Smooth muscle cell (in vitro differentiated cells): Measurements from ENCODE around the gene CTDSPL2. TPM values are rescaled to one million over a fixed set of nuclear protein-coding genes. Genes with fewer than 3 reads are reported as not detected.

ENCODE experiments used
- DNase-seq: peaks from one replicate; lab custom pipeline; 2025; ENCODE audit not compliant: unreplicated experiment; lab: John Stamatoyannopoulos, UW
- H2AFZ ChIP-seq: fragments of 200-600 bp; sonication (generic); 2 replicates; pipeline ENCODE4 v1.6.0; 2016; ENCODE audit warnings: antibody characterized with exemption, low read depth, mild to moderate bottlenecking
- H3F3A ChIP-seq: fragments of 200-600 bp; sonication (generic); 2 replicates; pipeline ENCODE4 v1.6.0; 2017; ENCODE audit warnings: antibody characterized with exemption, low read depth
- H3K27ac ChIP-seq: fragments of 200-600 bp; sonication (generic); 2 replicates; pipeline ENCODE4 v1.5.1; 2016; ENCODE audit warnings: low read depth, mild to moderate bottlenecking
- H3K27me3 ChIP-seq: fragments of 200-600 bp; sonication (generic); 2 replicates; pipeline ENCODE4 v1.6.1; 2016; ENCODE audit warnings: low read depth, mild to moderate bottlenecking
- H3K36me3 ChIP-seq: fragments of 200-600 bp; sonication (generic); 2 replicates; pipeline ENCODE4 v1.5.1; 2016; ENCODE audit warnings: low read depth
- H3K4me1 ChIP-seq: fragments of 200-600 bp; sonication (generic); 2 replicates; pipeline ENCODE4 v1.5.1; 2016; ENCODE audit warnings: low read depth
- H3K4me2 ChIP-seq: fragments of 200-600 bp; sonication (generic); 2 replicates; pipeline ENCODE4 v1.6.0; 2016; ENCODE audit warnings: mild to moderate bottlenecking
- H3K4me3 ChIP-seq: fragments of 200-600 bp; sonication (generic); 2 replicates; pipeline ENCODE4 v1.5.1; 2016; ENCODE audit warnings: mild to moderate bottlenecking
- H3K79me2 ChIP-seq: fragments of 200-600 bp; sonication (generic); 2 replicates; pipeline ENCODE4 v1.6.0; 2016; ENCODE audit warnings: low read depth, mild to moderate bottlenecking
- H3K9ac ChIP-seq: fragments of 200-600 bp; sonication (generic); 2 replicates; pipeline ENCODE4 v1.6.0; 2016; ENCODE audit warnings: low read depth
- H3K9me3 ChIP-seq: fragments of 200-600 bp; sonication (generic); replicated peaks from 2 replicates; pipeline ENCODE4 v1.5.1; 2016; ENCODE audit warnings: low read depth
- H4K20me1 ChIP-seq: fragments of 200-600 bp; sonication (generic); 2 replicates; pipeline ENCODE4 v1.6.0; 2016; ENCODE audit warnings: low read depth
- CTCF ChIP-seq: fragments of 200-600 bp; sonication (generic); IDR thresholded peaks from 2 replicates; pipeline ENCODE4 v1.5.1; 2017; ENCODE audit warnings: borderline replicate concordance, mild to moderate bottlenecking, antibody characterized with exemption; ENCODE audit not compliant: insufficient read depth, poor library complexity, severe bottlenecking
- WGBS: methylation state at CpG from one replicate; pipeline ENCODE4 v1.1.7; 2016; ENCODE audit warnings: low lambda C conversion rate; 5-methylcytosine and 5-hydroxymethylcytosine counted together
- polyA plus RNA-seq: library from polyadenylated mRNA; unstranded; fragments of >200 nt; fragmentation: Nextera tagmentation; extraction: Ambion mirVana; gene quantifications from 2 replicates; pipeline ENCODE4 v1.2.1, GENCODE V29; 2016
- total RNA-seq: library from RNA; depleted of rRNA; stranded (reverse); fragments of >200 nt; gene quantifications from 2 replicates; pipeline ENCODE4 v1.2.3, GENCODE V29; 2014

The CTDSPL2 gene
- total RNA-seq (83.9 and 100 TPM in 2 replicates), polyA plus RNA-seq (14.8 and 15.6 TPM in 2 replicates)

GRCh38 chr15:44426975-44427755, at the start of gene CTDSPL2:
Gene CTDSPL2 (plus strand): TSS chr15:44427629. CDS start chr15:44459015, 31,386 bp downstream.
- Histone ChIP-seq H3K4me1 (peaks cover 8% of the 10 kb centered on the region), H3K79me2 (peaks cover 44% of the 10 kb centered on the region), H2AFZ (peak within 1 kb of the TSS; percentile 82), H3K4me2 (peak within 1 kb of the TSS; percentile 91), H3K4me3 (peak within 1 kb of the TSS; percentile 83), H3K9me3 (no peaks in the 10 kb centered on the region), H3F3A (no peaks in the 10 kb centered on the region), H3K9ac (peak within 1 kb of the TSS; percentile 98), H3K36me3 (no peaks in the 10 kb centered on the region), H4K20me1 (peaks cover 38% of the 10 kb centered on the region), H3K27ac (peak within 1 kb of the TSS; percentile 99), H3K27me3 (no peaks in the 10 kb centered on the region)
- 1% methylated on average over 53 of the region's 53 CpGs for WGBS
- TF ChIP-seq CTCF: no peak
- peak; percentile 88 for DNase-seq

GRCh38 chr15:44381236-44381635, 46.2 kb upstream of the CTDSPL2 start:
- Histone ChIP-seq H2AFZ (no peak overlapping the region), H3K36me3 (peaks cover 13% of the 10 kb centered on the region), H3K79me2 (no peaks in the 10 kb centered on the region), H3K27me3 (no peaks in the 10 kb centered on the region), H3K27ac (no peak overlapping the region), H3K9me3 (no peaks in the 10 kb centered on the region), H3K9ac (no peak overlapping the region), H3K4me2 (no peak overlapping the region), H3F3A (no peaks in the 10 kb centered on the region), H3K4me1 (no peaks in the 10 kb centered on the region), H4K20me1 (no peaks in the 10 kb centered on the region), H3K4me3 (no peak overlapping the region)
- TF ChIP-seq CTCF: no peak
- no peak for DNase-seq

GRCh38 chr15:44385344-44385942, 42.0 kb upstream of the CTDSPL2 start:
- Histone ChIP-seq H3F3A (no peaks in the 10 kb centered on the region), H4K20me1 (no peaks in the 10 kb centered on the region), H3K36me3 (peaks cover 6% of the 10 kb centered on the region), H3K4me2 (no peak overlapping the region), H2AFZ (no peak overlapping the region), H3K9me3 (no peaks in the 10 kb centered on the region), H3K27ac (no peak overlapping the region), H3K79me2 (no peaks in the 10 kb centered on the region), H3K9ac (no peak overlapping the region), H3K4me1 (no peaks in the 10 kb centered on the region), H3K4me3 (no peak overlapping the region), H3K27me3 (no peaks in the 10 kb centered on the region)
- no peak for TF ChIP-seq CTCF
- no peak for DNase-seq
- no CpG with 5 or more reads among the region's 1 CpG for WGBS
